IPS-18a (cell line): Measurements from ENCODE around the gene RNF2.

Experiments
- H3K27ac ChIP-seq: one replicate; pipeline ENCODE4 v1.5.1; 2013; ENCODE audit warnings: low read length
- H3K27me3 ChIP-seq: one replicate; pipeline ENCODE4 v1.6.1; 2013; ENCODE audit warnings: mild to moderate bottlenecking, low read length; ENCODE audit not compliant: control insufficient read depth, insufficient read depth
- H3K36me3 ChIP-seq: one replicate; pipeline ENCODE4 v1.6.1; 2013; ENCODE audit warnings: low read depth, low read length; ENCODE audit not compliant: control insufficient read depth
- H3K4me1 ChIP-seq: one replicate; pipeline ENCODE4 v1.6.1; 2013; ENCODE audit warnings: low read depth, low read length; ENCODE audit not compliant: control insufficient read depth
- H3K4me3 ChIP-seq: one replicate; pipeline ENCODE4 v1.5.1; 2013; ENCODE audit warnings: low read length
- H3K9ac ChIP-seq: one replicate; pipeline ENCODE4 v1.6.1; 2013; ENCODE audit warnings: mild to moderate bottlenecking, low read length, moderate library complexity
- H3K9me3 ChIP-seq: one replicate; pipeline ENCODE4 v1.6.1; 2013; ENCODE audit warnings: low read depth, low read length; ENCODE audit not compliant: control insufficient read depth

Gene RNF2

DNA sequence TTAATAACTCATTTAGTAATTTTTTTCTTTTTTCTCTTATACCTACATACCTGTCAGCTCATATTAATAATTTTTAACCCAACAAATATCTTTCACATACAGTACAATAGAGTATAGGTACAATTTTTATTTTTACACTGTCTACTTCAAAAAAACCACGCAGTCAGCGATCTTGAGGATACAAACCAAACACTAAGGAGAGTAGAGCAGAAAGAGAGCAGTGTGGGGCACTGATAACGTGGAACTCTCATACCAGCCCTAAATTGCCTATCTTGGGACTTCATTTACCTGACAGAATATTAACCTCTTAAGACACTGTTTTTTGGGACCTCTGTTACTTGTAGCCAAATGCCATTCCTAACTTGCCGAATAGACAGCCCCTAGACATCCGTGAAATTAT is 105.9 kb downstream of the RNF2 start:
- Histone ChIP-seq H3K27me3 (no peaks in the 10 kb centered on the region), H3K4me3 (no peak overlapping the region), H3K9ac (no peak overlapping the region), H3K36me3 (peaks cover 18% of the 10 kb centered on the region), H3K9me3 (no peaks in the 10 kb centered on the region), H3K4me1 (no peaks in the 10 kb centered on the region), H3K27ac (no peak overlapping the region)
